Right atrium auricular region (tissue), 2 donors: ENCODE measurements around the gene STARD10. TPM values are rescaled to one million over a fixed set of nuclear protein-coding genes. Genes with fewer than 3 reads are reported as not detected.

Experiments used
- DNase-seq: peaks from one replicate; pipeline ENCODE4 v3.0.0-alpha.2; 2019; ENCODE audit warnings: low spot score
- H3K27ac ChIP-seq, 2 donors: fragments of 200-600 bp; sonication (generic); 1 replicate in 1 of 2; 2 replicates in 1 of 2; pipeline ENCODE4 v1.5.1; 2016 to 2019
- H3K27me3 ChIP-seq, 2 donors: fragments of 200-600 bp; sonication (generic); one replicate each; pipeline versions ENCODE4 v1.5.1 to v1.6.0; 2017 to 2019
- H3K36me3 ChIP-seq: fragments of 200-600 bp; sonication (generic); one replicate; pipeline ENCODE4 v1.5.1; 2016
- H3K4me1 ChIP-seq, 2 donors: fragments of 200-600 bp; sonication (generic); one replicate each; pipeline versions ENCODE4 v1.5.1 to v1.6.0; 2017 to 2019
- H3K4me3 ChIP-seq, 2 donors: fragments of 200-600 bp; sonication (generic); 1 replicate in 1 of 2; 2 replicates in 1 of 2; pipeline ENCODE4 v1.5.1; 2017 to 2019; ENCODE audit warnings: mild to moderate bottlenecking in 1 of 2, moderate library complexity in 1 of 2
- H3K9me3 ChIP-seq, 2 donors: fragments of 200-600 bp; sonication (generic); one replicate each; pipeline ENCODE4 v1.5.1; 2019
- total RNA-seq, 2 donors: library from RNA; depleted of rRNA; stranded (reverse); fragments of >200 nt; gene quantifications; one replicate each; pipeline ENCODE4 v1.1.0, GENCODE V29; 2016
- TF ChIP-seq, protein P1 (sequence below), 2 donors: fragments of 200-600 bp; sonication (generic); IDR thresholded peaks; one replicate each; pipeline ENCODE4 v1.5.1; 2019; ENCODE audit warnings: antibody characterized with exemption in 2 of 2

STARD10 gene
- total RNA-seq, 2 donors from 2014 or later, result 77.0 to 112 TPM

- no peaks in the 10 kb centered on the region for H3K27me3 ChIP-seq
- H3K4me3 ChIP-seq, result no peak overlapping the region
- peaks cover 0 to 83% of the 10 kb centered on the region in 2 donors for H3K4me1 ChIP-seq
- peak overlapping the region; percentile 76 to 80 for H3K27ac ChIP-seq
- H3K36me3 ChIP-seq, result no peaks in the 10 kb centered on the region
- TF ChIP-seq, protein P1, sequence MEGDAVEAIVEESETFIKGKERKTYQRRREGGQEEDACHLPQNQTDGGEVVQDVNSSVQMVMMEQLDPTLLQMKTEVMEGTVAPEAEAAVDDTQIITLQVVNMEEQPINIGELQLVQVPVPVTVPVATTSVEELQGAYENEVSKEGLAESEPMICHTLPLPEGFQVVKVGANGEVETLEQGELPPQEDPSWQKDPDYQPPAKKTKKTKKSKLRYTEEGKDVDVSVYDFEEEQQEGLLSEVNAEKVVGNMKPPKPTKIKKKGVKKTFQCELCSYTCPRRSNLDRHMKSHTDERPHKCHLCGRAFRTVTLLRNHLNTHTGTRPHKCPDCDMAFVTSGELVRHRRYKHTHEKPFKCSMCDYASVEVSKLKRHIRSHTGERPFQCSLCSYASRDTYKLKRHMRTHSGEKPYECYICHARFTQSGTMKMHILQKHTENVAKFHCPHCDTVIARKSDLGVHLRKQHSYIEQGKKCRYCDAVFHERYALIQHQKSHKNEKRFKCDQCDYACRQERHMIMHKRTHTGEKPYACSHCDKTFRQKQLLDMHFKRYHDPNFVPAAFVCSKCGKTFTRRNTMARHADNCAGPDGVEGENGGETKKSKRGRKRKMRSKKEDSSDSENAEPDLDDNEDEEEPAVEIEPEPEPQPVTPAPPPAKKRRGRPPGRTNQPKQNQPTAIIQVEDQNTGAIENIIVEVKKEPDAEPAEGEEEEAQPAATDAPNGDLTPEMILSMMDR (IDR thresholded peaks at IDR 0.05), result no peak
- DNase-seq, result no peak
- H3K9me3 ChIP-seq, result no peaks in the 10 kb centered on the region
Observed at GRCh38 chr11:72776844-72777754, 16.7 kb downstream of the STARD10 start.

- Histone ChIP-seq H3K4me3 (no peak overlapping the region), H3K27ac (peak overlapping the region; percentile 76 to 80), H3K4me1 (peaks cover 0 to 87% of the 10 kb centered on the region in 2 donors), H3K36me3 (no peaks in the 10 kb centered on the region), H3K9me3 (no peaks in the 10 kb centered on the region), H3K27me3 (no peaks in the 10 kb centered on the region)
- no peak for DNase-seq
- TF ChIP-seq, protein P1 (IDR thresholded peaks at IDR 0.05), result no peak
Observed at GRCh38 chr11:72776117-72776843, 17.6 kb downstream of the STARD10 start.

DNA sequence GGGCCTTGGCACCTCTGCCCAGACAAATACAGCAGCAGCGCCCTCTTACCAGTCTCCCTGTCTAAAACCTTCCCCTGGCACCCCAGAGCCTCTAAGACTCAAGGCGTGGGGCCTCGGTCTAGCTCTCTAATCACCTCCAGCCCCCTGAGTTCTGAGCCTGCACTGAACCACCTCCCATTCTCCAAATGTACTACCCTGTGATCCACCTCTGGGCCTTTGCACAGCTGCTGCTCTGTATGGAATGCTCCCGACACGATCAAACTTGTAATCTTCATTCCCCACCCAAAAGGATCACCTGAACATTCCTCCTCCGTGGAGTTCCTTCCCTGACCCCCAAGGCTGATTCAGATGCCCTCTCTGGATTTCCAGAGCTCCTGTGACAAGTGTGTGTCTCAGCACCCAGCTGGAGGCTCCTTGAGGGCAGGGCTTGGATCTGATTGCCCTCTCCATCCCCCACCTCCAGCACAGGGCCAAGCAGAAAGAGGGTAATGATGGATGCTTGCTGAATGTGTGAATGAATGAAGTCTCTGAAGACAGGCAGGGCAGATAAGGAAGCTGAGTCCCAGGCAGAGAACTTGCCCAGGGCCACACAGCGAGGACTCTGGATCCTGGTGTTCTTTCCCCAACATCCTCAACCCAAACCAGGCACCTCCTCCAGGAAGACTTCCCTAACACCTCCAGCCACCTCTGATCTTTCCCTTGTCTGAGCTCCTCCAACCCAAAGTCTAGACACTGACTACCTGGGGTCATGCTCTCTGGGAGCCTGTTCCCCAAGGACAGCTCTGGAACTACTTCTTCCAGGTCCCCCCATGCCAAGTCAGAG, 18.3 kb downstream of the STARD10 start:
- DNase-seq, result no peak
- peaks cover 0 to 79% of the 10 kb centered on the region in 2 donors for H3K4me1 ChIP-seq
- H3K27me3 ChIP-seq, result no peaks in the 10 kb centered on the region
- no peak overlapping the region for H3K4me3 ChIP-seq
- H3K27ac ChIP-seq, result peak overlapping the region; percentile 76 to 80
- no peaks in the 10 kb centered on the region for H3K36me3 ChIP-seq
- H3K9me3 ChIP-seq, result no peaks in the 10 kb centered on the region
- TF ChIP-seq, protein P1 (IDR thresholded peaks at IDR 0.05), result no peak

- DNase-seq, result no peak
- Histone ChIP-seq H3K4me1 (peaks cover 0 to 69% of the 10 kb centered on the region in 2 donors), H3K4me3 (no peak overlapping the region), H3K36me3 (no peaks in the 10 kb centered on the region), H3K27ac (peak overlapping the region; percentile 76 to 86), H3K27me3 (no peaks in the 10 kb centered on the region), H3K9me3 (no peaks in the 10 kb centered on the region)
- TF ChIP-seq, protein P1 (IDR thresholded peaks at IDR 0.05), result no peak
Observed at GRCh38 chr11:72774499-72774898, 19.3 kb downstream of the STARD10 start.

GRCh38 chr11:72773696-72774095, 20.2 kb downstream of the STARD10 start:
- Histone ChIP-seq H3K27me3 (no peaks in the 10 kb centered on the region), H3K4me1 (peaks cover 0 to 63% of the 10 kb centered on the region in 2 donors), H3K36me3 (no peaks in the 10 kb centered on the region), H3K9me3 (no peaks in the 10 kb centered on the region), H3K4me3 (no peak overlapping the region), H3K27ac (peak overlapping the region; percentile 76 to 86)
- TF ChIP-seq, protein P1 (IDR thresholded peaks at IDR 0.05), result no peak
- no peak for DNase-seq
